CD4-positive, alpha-beta T cell treated with Interleukin-6 for 4 hours (primary cell): ENCODE results near the gene PREX1.

ENCODE experiments used
- DNase-seq: peaks from one replicate; pipeline ENCODE4 v3.0.0-alpha.2; 2020; ENCODE audit warnings: mixed read lengths

PREX1 gene

GRCh38 chr20:48629069-48629959 is 198.5 kb downstream of the PREX1 start:
- no peak for DNase-seq

- no peak for DNase-seq
These were observed 200.1 kb downstream of the PREX1 start for GRCh38 chr20:48627737-48628128.

DNA sequence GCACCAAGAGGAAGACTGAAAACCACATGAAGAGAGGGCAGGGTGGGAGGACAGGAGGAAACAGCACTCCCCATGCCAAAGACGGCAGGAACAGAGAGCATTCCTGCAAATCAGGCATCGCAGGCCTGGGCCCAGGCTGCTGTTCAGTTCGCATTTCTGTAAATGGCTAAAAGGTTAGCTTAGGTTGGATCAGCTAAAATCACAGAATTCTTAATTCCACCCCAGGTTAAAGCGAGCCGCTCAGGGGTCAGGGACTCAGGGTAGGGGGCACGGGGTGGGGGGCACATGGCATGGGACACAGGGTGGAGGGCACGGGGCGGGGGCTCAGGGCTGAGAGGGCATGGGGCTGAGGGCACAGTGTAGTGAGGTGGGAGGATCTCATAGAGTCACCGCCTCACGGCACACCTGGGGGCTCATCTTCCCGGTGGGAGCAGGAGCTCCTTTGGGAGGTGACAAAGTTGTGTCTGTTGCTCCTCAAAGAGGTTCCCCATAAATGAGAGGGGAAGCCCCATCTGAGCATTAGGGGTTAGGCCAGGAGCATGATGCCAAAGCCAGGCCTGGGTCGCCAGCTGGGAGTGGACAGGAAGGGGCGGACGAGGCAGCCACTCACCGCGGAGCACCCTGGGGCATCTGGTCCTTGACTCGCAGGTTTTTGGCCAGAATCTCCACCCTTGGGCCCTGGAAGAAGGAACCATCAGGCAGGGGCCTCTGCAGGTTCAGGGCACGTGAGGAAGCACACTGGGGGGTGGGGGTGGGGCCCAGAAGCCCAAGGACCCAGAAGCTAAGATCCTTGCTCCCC is 200.7 kb downstream of the PREX1 start:
- DNase-seq = no peak

GRCh38 chr20:48626226-48626937 is 201.4 kb downstream of the PREX1 start:
- no peak for DNase-seq

- DNase-seq = no peak
These were observed 202.5 kb downstream of the PREX1 start for GRCh38 chr20:48625136-48625900.

- DNase-seq = no peak
These were observed 203.3 kb downstream of the PREX1 start for GRCh38 chr20:48624315-48625020.

DNA sequence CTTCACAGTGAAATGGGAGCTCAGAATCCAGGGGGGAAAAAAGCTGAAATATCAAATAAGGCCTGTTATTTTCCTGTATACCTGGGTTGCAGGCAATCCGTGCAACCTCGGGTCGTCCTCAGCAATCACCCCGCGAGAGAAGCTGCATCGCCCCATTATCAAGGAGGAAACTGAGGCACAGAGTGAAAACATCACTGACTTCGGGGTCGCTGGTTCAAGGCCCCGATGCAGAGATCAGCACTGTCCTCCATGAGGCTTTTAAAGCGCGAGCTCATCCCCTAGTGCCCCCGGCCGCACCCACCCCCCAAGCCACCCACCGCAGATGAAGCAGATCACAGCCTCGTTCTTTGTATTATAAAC is 203.9 kb downstream of the PREX1 start:
- no peak for DNase-seq

DNA sequence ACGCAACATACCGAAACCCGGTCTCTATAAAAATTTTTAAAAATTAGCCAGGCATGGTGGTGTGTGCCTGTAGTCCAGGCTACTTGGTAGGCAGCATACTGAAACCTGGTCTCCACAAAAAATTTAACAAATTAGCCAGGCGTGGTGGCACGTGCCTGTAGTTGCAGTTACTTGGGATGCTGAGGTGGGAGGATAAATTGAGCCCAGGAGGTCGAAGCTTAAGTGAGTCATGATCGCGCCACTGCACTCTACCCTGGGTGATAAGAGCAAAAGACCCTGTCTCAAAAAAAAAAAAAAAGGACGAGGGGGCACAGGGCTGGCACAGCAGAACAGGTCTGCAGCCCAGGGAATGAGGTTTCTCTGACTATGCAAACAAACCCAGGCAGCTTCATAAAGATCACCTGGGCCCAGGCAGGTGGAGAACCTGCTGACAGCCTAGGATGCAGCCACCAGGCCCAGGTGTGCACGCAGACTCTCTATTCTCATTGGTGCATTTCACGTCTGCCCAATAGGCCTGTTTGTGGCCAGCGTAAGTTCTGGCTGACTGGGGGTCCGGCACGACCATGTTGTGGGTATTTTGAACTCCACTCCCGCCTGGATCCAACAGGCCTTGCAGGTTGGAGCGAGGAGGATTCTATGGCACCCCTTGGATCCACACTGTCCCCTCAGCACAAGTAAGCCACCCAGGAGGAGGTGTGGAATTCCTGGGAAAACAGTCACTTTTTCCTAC is 204.5 kb downstream of the PREX1 start:
- no peak for DNase-seq

DNA sequence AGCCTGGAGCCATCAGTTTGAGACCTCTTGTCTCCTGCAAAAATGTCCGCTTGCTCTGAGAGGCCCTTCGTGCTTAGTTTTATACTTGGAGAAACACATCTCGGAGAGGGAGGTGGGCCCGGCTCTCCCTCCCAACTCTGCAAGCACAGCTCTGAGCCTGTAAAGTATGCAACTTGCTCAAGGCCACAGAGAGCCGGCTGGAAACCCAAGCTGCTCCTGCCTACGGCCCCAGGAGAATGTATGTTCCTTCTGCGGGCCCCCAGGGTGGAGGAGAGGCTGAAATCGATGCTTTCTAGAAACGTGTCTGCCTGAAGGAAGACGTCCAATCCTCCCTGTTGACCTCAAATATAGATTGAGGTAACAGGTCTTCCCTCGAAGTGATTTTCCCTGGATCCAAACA is 205.4 kb downstream of the PREX1 start:
- DNase-seq = no peak

- DNase-seq = peak; percentile 13
These were observed 206.3 kb downstream of the PREX1 start for GRCh38 chr20:48621376-48622078.

GRCh38 chr20:48620507-48621375 is 207.1 kb downstream of the PREX1 start:
- DNase-seq = peak; percentile 74

DNA sequence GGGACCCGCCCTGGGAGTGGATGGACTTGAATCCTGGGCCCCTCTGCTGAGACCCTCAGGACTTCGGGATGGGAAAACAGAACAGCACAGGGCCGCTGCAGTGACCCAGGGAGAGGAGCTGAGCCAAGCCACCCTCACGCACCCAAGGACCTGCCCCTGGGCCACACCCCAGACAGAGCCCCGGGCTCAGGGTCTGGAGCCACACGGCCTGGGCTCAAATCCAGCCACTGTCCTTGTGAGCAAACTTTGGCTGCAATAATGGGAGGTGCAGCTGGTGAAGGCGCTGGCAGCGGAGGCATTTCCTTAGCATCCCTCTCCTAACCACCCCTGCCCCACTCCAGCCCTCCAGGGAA is 207.7 kb downstream of the PREX1 start:
- DNase-seq = no peak

DNA sequence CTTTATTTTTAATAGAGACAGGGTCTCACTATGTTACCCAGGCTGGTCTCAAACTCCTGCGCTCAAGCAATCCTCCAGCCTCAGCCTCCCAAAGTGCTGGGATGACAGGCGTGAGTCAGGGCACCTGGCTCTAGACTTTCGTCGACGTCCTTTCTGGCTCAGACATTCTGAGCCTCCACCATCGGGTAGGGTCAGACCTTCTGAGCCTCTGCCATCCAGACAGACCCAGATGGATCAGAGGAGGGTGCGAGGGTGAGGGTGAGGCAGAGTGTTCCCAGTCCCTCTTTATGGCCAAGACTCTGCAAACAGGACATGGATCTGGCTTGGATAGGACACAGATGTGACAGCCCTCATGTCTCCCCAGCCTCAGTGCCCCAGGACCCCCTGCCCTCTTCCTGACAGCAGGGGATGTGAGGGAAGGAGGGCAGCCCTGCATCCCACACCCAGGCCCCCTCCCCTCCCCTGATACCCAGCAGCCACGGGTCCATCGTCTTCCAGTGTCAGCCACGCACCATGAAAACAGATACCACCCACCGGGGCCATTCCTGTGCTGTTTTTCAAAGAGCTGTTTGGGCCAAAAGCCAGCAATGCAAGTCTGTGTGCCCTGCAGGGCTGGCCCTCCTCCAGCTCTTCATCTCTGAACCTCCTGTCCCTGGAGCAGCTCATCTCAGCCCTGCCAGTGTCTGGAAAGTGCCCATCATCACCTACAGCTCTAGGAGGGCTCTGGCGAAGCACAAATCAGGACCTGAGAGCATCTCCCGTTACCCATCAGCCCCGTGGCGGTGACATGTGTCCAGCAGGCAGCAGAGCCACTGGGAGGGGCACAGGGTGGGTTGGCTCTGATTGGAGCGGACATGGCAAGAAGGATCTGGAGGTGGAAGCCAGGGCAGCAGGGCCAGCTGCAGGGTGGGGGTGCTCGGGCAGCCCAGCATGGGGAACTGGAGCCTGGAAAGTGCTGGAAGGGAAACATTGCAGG is 208.4 kb downstream of the PREX1 start:
- no peak for DNase-seq

GRCh38 chr20:48618631-48619030 is 209.2 kb downstream of the PREX1 start:
- DNase-seq = no peak

DNA sequence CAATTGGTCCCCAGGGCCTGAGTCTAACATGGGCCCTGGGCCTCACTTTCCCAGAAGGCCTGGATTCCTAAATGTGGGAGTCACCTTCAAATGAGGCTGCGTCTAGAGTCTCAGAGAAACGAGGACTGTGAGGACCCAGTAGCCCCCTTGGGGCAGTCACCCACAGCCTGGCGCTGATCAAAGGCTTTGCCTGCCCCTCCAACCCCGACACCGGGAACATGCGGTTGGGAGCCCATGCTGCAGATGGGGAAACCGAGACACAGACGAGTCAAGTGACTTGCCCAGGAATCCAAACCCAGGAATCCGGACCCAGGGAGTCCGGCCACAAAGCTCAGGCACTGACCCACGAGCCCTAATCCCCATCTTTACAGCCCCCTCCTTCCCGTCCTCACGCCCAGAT is 209.7 kb downstream of the PREX1 start:
- DNase-seq = no peak

DNA sequence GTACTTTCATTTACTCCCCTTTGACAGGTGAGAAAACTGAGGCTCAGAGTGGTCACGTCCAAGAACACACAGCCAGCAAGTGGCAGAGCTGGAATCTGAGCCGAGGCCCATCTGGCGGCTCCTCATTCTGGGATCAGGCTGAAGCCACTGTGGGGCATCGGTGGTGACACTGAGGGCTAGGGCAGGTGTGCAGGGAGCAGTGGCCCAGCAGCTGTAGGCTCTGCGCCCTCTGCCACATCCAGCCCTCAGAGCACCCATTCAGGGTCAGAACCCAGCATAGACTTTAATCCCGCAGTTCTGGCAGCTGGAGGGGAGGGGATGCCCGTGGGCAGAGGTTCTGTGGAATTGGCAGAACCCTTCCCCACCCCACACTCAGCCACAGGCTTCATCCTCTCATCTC is 210.3 kb downstream of the PREX1 start:
- DNase-seq = no peak

GRCh38 chr20:48616481-48616880 is 211.3 kb downstream of the PREX1 start:
- DNase-seq = no peak

DNA sequence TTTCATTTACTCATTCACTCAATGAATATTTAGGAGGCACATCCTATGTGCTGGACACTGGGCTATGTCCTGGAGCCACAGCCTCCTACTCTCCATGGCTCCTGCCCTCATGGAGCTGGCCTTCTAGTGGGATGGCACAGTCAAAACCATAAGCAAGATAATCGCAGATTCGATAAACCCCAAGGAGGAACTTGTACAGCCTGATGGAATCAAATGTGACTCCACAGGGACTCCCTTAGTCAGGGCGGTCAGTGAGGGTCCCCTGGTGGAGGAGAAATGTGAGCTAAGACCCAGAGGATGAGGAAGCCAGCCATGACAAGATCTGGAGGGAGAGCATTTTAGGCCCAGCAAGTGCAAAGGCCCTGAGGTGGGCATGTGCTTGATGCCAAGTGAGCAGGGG is 211.9 kb downstream of the PREX1 start:
- DNase-seq = no peak
